Small intestine (tissue), 7 donors: ENCODE measurements around the gene SF3B2. TPM values are rescaled to one million over a fixed set of nuclear protein-coding genes. Genes with fewer than 3 reads are reported as not detected.

Experiments used
- DNase-seq, 2 donors: peaks; one replicate each; pipeline versions ENCODE4 v3.0.0 to v3.0.0-alpha.2; 2013
- FAIRE-seq: peaks from 2 replicates; lab custom pipeline; 2012; peaks lifted over from hg19 to GRCh38; lab: Jason Lieb, UNC
- H3K27ac ChIP-seq, 3 donors: one replicate each; pipeline ENCODE4 v1.5.1; 2013; ENCODE audit warnings: low read length in 2 of 3, mild to moderate bottlenecking in 2 of 3, control low read depth in 1 of 3, inconsistent platforms in 1 of 3, low read depth in 1 of 3, moderate library complexity in 1 of 3
- H3K27me3 ChIP-seq, 3 donors: one replicate each; pipeline ENCODE4 v1.6.1; 2013; ENCODE audit warnings: low read length in 3 of 3, inconsistent platforms in 1 of 3; ENCODE audit not compliant: control insufficient read depth in 3 of 3, insufficient read depth in 3 of 3
- H3K36me3 ChIP-seq, 3 donors: one replicate each; pipeline ENCODE4 v1.6.1; 2013; ENCODE audit warnings: low read length in 3 of 3, inconsistent platforms in 1 of 3, low read depth in 1 of 3, mild to moderate bottlenecking in 1 of 3, moderate library complexity in 1 of 3; ENCODE audit not compliant: control insufficient read depth in 3 of 3, insufficient read depth in 2 of 3
- H3K4me1 ChIP-seq, 3 donors: one replicate each; pipeline ENCODE4 v1.6.1; 2013; ENCODE audit warnings: low read length in 2 of 3, inconsistent platforms in 1 of 3, low read depth in 1 of 3, mild to moderate bottlenecking in 1 of 3, moderate library complexity in 1 of 3; ENCODE audit not compliant: control insufficient read depth in 3 of 3, insufficient read depth in 2 of 3
- H3K4me3 ChIP-seq, 3 donors: one replicate each; pipeline ENCODE4 v1.5.1; 2013; ENCODE audit warnings: low read length in 3 of 3, control low read depth in 1 of 3, inconsistent platforms in 1 of 3, low read depth in 1 of 3, mild to moderate bottlenecking in 1 of 3, moderate library complexity in 1 of 3
- H3K9me3 ChIP-seq, 2 donors: one replicate each; pipeline ENCODE4 v1.6.1; 2013; ENCODE audit warnings: low read depth in 1 of 2, low read length in 1 of 2; ENCODE audit not compliant: control insufficient read depth in 2 of 2, insufficient read depth in 1 of 2
- WGBS, 3 donors: extraction: QIAGEN DNeasy Blood & Tissue Kit; methylation state at CpG; one replicate each; pipeline ENCODE4 v1.1.7; 2013; 5-methylcytosine and 5-hydroxymethylcytosine counted together
- polyA plus RNA-seq, 4 donors: library from polyadenylated mRNA; stranded (reverse) in 3 of 4; unstranded in 1 of 4; fragments of 200-250 nt in 3 of 4; fragments of 120-200 nt in 1 of 4; gene quantifications; one replicate each; pipeline versions ENCODE4 v1.2.1 to v1.2.3, GENCODE V29; 2013
- donor health status: healthy with polysubstance abuse.
- donor health status: control.
- donor health status: control.
- donor health status: Bipolar disorder and iron deficiency.
- donor health status: healthy.

Gene SF3B2
- polyA plus RNA-seq, 4 donors = 106 to 141 (median 122) TPM

DNA sequence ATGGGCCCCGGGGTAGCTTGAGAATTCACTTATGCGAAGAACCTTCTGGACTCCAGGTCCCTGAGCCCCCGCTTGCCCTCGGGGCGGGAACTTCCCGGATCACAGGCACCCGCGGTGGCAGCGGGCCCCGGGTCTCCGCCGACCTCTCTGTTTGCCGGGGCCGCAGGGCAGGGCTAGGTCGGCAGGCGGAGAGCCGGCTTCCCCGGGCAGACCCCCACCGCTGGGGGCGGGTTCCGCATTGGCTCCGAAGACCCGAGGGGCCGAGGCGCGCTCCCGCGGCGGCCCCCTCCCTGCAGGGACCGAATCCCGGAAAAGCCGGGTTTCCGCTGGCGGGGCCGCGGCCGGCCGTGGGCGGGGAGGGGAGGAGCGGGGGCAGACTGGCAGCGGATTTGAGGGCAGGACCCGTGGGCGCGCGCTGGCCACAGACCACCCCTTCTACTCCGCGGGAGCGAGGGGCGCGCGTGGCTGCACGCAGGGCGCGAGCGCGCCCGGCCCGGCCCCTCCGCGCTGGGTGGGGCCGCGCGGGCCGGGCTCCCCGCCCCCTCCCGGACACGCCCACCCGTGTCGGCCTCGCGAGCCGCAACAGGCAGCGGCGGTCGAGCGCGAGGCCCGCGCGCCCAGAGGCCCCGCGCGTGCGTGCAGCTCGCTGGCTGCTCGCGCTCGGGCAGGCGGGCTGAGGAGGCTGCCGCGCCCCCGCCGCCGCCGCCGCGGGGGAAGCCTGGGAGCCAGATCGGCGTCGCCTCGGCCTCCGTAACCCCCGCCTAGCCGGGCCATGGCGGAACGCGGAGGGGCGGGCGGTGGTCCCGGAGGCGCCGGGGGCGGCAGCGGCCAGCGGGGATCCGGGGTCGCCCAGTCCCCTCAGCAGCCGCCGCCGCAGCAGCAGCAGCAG lies 17.8 kb downstream of the SF3B2 start, which contains the start of gene PACS1:
PACS1 (plus strand) TSS at position 558 of the 889 bp plus-strand sequence; CDS start at position 773, 215 bp downstream.
- H3K4me1 ChIP-seq = peaks cover 0 to 11% (median 4%) of the 10 kb centered on the region in 3 donors
- peak; percentile 54 to 77 for DNase-seq
- H3K4me3 ChIP-seq = peak within 1 kb of the TSS; percentile 64 to 68 (median 66)
- 0 to 1% (median 1%) methylated on average over 56 to 120 of the region's 120 CpGs for WGBS, 3 donors
- H3K27ac ChIP-seq = peak within 1 kb of the TSS; percentile 36 to 90 (median 72)
- no peak for FAIRE-seq
- H3K9me3 ChIP-seq = peaks cover 0 to 2% of the 10 kb centered on the region in 2 donors
- H3K36me3 ChIP-seq = peaks cover 2 to 43% (median 4%) of the 10 kb centered on the region in 3 donors
- no peaks in the 10 kb centered on the region for H3K27me3 ChIP-seq

- Histone ChIP-seq H3K27ac (peak overlapping the region; percentile 28 to 72 (median 55)), H3K4me3 (peak overlapping the region; percentile 64 to 68 (median 66)), H3K27me3 (no peaks in the 10 kb centered on the region), H3K9me3 (no peaks in the 10 kb centered on the region), H3K4me1 (peaks cover 0 to 11% (median 4%) of the 10 kb centered on the region in 3 donors), H3K36me3 (peaks cover 0 to 44% (median 4%) of the 10 kb centered on the region in 3 donors)
- DNase-seq = peak in 1 of 2 donors; percentile 63
- 1 to 6% (median 2%) methylated on average over 37 to 60 of the region's 60 CpGs for WGBS, 3 donors
- FAIRE-seq = no peak
Measured at GRCh38 chr11:66070604-66071380, 18.6 kb downstream of the SF3B2 start.

DNA sequence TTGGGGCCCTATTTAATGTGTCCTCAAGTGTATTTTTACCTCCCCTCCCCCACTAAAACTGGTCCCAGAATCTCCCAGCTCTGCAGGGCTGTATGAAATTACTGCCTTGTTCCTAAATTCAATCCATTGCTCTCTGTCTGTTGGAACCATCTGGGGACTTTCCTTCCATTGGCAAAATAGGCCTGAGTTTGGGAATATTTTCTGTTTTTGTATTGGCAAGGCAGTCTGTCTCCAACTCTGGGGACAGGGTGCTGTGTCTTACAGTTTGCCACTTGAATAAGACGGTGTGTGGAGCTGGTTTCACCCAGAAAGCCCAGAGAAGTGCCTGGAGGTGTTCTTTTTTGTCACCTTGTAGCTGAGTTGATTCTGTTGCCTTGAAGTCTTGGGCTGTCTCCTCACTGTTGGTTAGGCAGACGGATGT lies 19.2 kb downstream of the SF3B2 start:
- Histone ChIP-seq H3K27me3 (no peaks in the 10 kb centered on the region), H3K9me3 (no peaks in the 10 kb centered on the region), H3K4me1 (peaks cover 0 to 11% (median 4%) of the 10 kb centered on the region in 3 donors), H3K4me3 (peak overlapping the region; percentile 64 to 68 (median 66)), H3K27ac (peak overlapping the region in 1 of 3 donors; percentile 55), H3K36me3 (peaks cover 0 to 43% (median 4%) of the 10 kb centered on the region in 3 donors)
- 28 to 41% (median 33%) methylated on average over 2 of the region's 2 CpGs for WGBS, 3 donors
- FAIRE-seq (no peak), DNase-seq (no peak)

DNA sequence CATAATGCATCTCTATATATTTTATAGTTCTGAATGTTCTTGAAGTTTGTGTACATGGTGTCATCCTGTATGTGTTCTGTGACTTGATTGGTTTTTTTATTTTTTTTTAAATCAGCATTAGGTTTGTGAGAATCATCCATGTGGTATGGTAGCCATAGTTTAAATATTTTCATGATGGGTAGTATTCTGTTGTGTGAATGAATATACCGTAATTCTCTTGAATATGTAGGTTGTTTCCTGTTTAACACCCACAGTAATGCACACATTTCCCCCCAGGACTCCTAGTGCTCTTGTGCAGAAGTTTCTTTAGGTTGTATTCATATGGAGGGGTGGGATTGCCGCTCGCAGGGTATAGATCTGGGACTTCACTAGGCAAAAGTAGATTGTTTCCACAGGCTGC lies 19.9 kb downstream of the SF3B2 start:
- Histone ChIP-seq H3K4me3 (no peak overlapping the region), H3K27me3 (no peaks in the 10 kb centered on the region), H3K9me3 (no peaks in the 10 kb centered on the region), H3K36me3 (peaks cover 0 to 45% (median 4%) of the 10 kb centered on the region in 3 donors), H3K27ac (peak overlapping the region in 1 of 3 donors; percentile 7), H3K4me1 (peaks cover 0 to 11% (median 4%) of the 10 kb centered on the region in 3 donors)
- 74 to 99% (median 80%) methylated on average over 3 of the region's 3 CpGs for WGBS, 3 donors
- no peak for FAIRE-seq
- DNase-seq = no peak

DNA sequence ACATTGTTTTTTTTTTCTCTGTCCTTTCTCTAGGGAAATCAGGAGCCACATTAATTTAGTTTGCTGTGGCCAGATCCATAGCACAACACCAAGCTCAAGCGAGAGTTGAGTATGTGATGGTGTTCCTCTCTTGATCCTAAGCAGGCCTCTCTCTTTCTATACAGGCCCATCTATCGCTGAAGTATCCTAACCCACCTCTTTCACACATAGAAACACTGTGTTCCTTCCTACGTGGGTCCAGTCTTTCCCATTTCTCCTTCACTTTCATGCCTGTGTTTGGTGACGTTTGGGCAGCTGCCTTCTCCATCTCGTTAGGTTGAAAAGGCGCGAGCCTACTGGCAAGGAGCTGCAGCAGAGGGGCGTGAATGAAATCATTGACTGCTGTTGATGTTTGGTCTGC lies 20.4 kb downstream of the SF3B2 start:
- Histone ChIP-seq H3K36me3 (peaks cover 0 to 43% (median under 1%) of the 10 kb centered on the region in 3 donors), H3K27ac (peak overlapping the region in 1 of 3 donors; percentile 7), H3K4me1 (peaks cover 0 to 11% (median 4%) of the 10 kb centered on the region in 3 donors), H3K27me3 (no peaks in the 10 kb centered on the region), H3K9me3 (no peaks in the 10 kb centered on the region), H3K4me3 (no peak overlapping the region)
- DNase-seq (no peak), FAIRE-seq (no peak)
- 82 to 83% (median 83%) methylated on average over 8 of the region's 8 CpGs for WGBS, 3 donors

DNA sequence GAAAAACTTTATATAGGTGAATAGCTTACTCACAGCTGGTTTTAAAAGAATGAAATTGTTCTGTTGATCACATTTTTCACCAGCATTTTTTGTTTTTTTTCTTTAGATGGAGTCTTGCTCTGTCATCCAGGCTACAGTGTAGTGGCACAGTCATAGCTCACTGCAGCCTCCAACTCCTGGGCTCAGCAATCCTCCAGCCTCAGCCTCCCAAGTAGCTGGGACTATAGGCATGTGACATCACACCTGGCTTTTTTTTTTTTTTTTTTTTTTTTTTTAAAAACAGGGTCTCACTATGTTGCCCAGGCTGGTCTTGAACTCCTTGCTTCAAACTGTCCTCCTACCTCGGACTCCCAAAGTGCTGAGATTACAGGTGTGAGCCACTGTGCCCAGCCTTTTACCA lies 21.5 kb downstream of the SF3B2 start:
- WGBS, 3 donors = 95 to 100% (median 97%) methylated on average over 1 of the region's 1 CpG
- Histone ChIP-seq H3K27ac (no peak overlapping the region), H3K27me3 (no peaks in the 10 kb centered on the region), H3K36me3 (peaks cover 0 to 31% (median 0%) of the 10 kb centered on the region in 3 donors), H3K4me3 (no peak overlapping the region), H3K4me1 (peaks cover 0 to 8% (median 4%) of the 10 kb centered on the region in 3 donors), H3K9me3 (no peaks in the 10 kb centered on the region)
- no peak for FAIRE-seq
- no peak for DNase-seq

DNA sequence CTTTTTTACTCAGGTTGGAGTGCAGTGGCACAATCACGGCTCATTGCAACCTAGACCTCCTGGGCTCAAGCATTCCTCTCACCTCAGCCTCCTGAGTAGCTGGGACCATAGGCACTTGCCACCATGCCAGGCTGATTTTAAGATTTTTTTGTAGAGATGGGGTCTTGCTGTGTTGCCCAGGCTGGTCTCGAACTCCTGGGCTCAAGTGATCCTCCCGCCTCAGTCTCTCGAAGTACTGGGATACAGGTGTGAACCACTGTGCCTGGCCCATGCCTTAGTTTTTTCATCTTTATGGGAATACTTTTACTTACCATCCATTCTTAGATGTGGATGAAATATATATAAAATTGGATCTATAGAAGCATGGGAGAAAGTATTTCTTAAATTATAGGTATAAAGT lies 23.1 kb downstream of the SF3B2 start:
- Histone ChIP-seq H3K36me3 (peaks cover 0 to 25% (median 0%) of the 10 kb centered on the region in 3 donors), H3K4me1 (peaks cover 0 to 5% (median 2%) of the 10 kb centered on the region in 3 donors), H3K27me3 (no peaks in the 10 kb centered on the region), H3K4me3 (no peak overlapping the region), H3K27ac (no peak overlapping the region), H3K9me3 (no peaks in the 10 kb centered on the region)
- FAIRE-seq = no peak
- WGBS, 3 donors = 96 to 97% (median 97%) methylated on average over 4 of the region's 4 CpGs
- no peak for DNase-seq

GRCh38 chr11:66076561-66076960 lies 24.4 kb downstream of the SF3B2 start:
- Histone ChIP-seq H3K36me3 (peaks cover 0 to 25% (median 0%) of the 10 kb centered on the region in 3 donors), H3K4me3 (no peak overlapping the region), H3K27ac (no peak overlapping the region), H3K27me3 (no peaks in the 10 kb centered on the region), H3K4me1 (peaks cover 0 to 16% (median 6%) of the 10 kb centered on the region in 3 donors), H3K9me3 (no peaks in the 10 kb centered on the region)
- 89 to 95% (median 92%) methylated on average over 9 of the region's 9 CpGs for WGBS, 3 donors
- DNase-seq (no peak), FAIRE-seq (no peak)
